ENCODE results near the gene FADS3.

GRCh38 chr11:61925736-61926135, 34.4 kb upstream of the FADS3 start:
- TF ChIP-seq RXRB (CRISPR knock-in tag; IDR thresholded peaks at IDR 0.05; ENCODE audit: borderline replicate concordance) (no peak), ZNF350 (CRISPR knock-in tag; IDR thresholded peaks at IDR 0.05; ENCODE audit: borderline replicate concordance, low read depth) (no peak), CHD2 (IDR thresholded peaks at IDR 0.05; ENCODE audit: low read depth, low read length) (no peak), REST (IDR thresholded peaks at IDR 0.05; ENCODE audit: borderline replicate concordance in 1 of 2, low read depth in 1 of 2, low read length in 2 of 2) (no peak), CTCF (CRISPR knock-in tag; IDR thresholded peaks at IDR 0.05) (no peak), KLF16 (CRISPR knock-in tag; IDR thresholded peaks at IDR 0.05) (no peak), CEBPG (CRISPR knock-in tag; IDR thresholded peaks at IDR 0.05) (no peak), ZNF644 (CRISPR knock-in tag; IDR thresholded peaks at IDR 0.05; ENCODE audit: low read depth) (no peak), EP300 (IDR thresholded peaks at IDR 0.05; ENCODE audit: low read depth in 2 of 2, low read length in 2 of 2) (no peak), EP300 (CRISPR knock-in tag; IDR thresholded peaks at IDR 0.05; ENCODE audit: borderline replicate concordance) (no peak), IRF1 (CRISPR knock-in tag; IDR thresholded peaks at IDR 0.05; ENCODE audit: low read depth) (no peak), CBX5 (CRISPR knock-in tag; IDR thresholded peaks at IDR 0.05; ENCODE audit: borderline replicate concordance) (no peak), ZNF549 (CRISPR knock-in tag; IDR thresholded peaks at IDR 0.05) (no peak), HINFP (CRISPR knock-in tag; IDR thresholded peaks at IDR 0.05; ENCODE audit: low read depth) (no peak)
